GM18505 (cell line): ENCODE measurements around the gene TBC1D17.

Experiments
- ATAC-seq: cut with Tn5 transposase; IDR thresholded peaks from one replicate; pipeline ENCODE4 v1.9.1; 2021; ENCODE audit not compliant: unreplicated experiment
- POLR2A ChIP-seq: IDR thresholded peaks from 4 replicates; pipeline ENCODE4 v1.6.1; 2011; ENCODE audit warnings: borderline replicate concordance; ENCODE audit not compliant: insufficient read depth, insufficient read length; ENCODE audit errors: extremely low read depth

The TBC1D17 gene

DNA sequence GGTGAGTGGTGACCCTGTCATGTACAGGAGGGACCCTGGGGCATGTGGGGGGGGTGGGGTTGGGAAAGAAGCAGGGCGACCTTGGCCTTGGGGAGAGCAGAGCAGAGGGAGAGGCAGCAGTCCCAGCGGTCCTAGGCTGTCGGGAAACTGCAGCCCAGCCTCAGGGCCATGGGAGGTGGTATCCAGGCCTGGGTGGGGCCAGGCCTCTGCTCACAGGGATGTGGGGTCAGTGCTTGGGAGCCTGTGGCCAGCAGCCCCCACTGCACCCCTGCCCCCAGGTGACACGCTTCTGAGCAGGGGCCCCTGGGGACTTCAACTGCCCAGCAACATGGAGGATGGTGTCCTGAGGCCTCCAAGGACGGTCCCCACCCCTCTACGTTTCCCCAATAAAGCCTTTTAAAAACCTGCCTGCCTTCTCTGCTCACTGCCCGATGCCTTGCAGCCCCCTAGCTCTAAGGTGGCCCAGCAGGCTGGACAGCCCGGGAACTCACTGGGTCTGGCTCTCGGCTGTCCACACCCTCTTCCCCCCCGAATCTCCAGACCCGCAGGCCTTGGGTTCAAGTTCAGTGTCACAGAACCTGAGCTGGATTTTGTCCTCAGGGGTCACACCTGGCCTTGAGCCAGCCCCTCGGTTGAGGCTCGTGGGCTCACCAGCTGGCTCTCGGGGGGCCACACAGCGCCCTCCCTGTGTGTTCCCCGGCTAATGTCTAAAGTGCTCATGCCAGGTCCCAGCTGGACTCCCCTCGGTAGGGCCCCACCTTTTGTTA, 17.0 kb upstream of the TBC1D17 start:
- no peak for TF ChIP-seq POLR2A
- no peak for ATAC-seq

DNA sequence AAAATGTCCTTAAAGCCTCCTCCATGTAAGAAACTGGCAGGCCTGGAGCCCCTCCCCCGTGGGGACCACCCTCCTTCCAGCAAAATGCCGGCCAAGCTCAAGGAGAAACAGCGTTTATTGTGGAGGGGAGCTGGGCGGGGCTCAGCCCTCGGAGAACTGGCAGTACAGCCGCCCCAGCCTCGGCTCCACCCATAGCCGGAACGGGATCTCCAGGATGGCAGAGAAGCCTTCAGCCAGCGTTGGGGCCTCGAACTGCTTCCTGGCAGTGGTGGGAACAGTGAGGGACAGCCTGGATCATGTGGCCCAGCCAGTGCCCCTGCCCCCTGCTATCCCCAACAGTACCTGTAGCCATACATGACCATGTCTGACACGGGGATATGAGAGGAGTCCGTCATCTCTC, 16.4 kb upstream of the TBC1D17 start:
- ATAC-seq, result no peak
- no peak for TF ChIP-seq POLR2A

DNA sequence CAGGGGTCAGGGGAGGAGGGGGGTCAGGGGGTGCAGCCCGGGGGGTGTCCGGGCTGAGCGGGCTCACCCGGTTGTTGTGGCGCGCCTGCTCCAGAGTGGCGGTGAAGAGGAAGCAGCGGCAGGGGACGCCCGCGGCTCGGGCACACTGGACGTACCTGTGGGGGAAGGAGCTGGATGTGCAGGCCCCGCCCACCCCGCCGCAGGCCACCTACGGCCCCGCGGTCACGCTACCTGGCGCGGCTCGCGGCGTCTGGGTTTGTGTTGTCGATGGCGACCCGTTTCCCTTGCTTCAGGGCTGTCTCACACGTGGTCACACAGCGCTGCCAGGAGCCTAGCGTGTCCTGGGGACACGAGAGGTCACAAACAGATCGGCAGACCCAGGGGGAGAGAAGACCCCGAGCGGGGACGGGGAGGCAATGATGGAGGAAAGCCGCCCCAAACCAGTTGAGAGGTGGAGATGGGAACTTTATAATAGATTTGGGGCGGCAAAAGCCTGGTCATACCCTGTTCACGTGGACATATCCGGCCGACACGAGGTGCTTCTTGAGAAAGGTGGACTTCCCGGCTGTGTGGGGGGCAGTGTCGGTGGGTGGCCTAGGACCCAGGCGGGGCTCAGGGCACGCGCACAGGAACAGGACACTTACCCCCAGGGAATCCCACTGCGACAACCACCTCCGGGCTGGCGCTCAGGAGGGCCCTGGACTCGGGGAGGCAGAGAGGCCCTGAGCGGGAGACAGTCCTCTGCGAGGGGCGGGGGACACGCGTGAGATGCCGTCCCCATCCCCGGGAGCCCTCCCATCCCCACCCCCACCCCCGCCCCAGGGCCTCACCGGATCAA, 15.7 kb upstream of the TBC1D17 start:
- TF ChIP-seq POLR2A, result no peak
- ATAC-seq, result no peak

DNA sequence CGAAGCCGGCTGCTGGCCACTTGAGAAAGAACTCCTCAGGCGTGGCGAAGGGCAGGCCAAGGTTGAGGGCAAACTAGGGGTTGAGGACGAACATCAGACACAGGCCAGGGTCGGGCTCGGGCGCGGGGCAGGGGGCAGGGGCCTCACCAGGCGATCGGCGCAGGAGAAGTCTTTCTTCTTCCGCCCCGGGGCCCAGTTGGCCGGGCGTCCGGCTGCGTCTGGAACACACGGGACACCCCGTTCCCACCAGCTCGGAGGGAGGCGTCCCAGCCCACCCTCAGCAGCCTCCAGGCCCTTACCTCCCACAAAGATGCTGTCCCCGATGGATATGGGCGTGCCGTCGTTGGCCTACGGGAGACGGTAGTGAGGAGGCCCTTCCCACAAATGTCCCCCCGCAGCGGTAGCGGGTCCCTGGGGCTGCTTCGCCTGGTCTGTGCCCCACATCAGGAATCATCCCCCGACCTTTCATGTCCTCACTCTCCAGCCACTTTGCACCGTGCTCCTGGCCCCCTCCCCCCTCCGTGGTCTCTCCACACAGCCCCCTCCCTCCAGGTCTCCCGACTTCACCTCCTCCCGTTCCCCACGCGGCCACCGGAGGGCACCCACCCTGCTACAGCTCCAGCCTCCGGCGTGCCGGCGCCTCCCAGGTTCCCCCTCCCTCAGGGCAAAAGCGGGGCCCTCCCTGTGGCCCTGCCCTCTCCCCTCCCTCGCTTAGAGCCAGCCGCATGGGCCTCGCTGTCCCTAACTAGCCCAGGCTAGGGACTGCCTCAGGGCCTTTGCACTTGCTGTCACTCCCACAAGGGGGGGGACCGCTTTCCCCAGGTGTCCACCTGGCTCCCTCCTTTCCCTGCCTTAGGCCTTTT, 14.9 kb upstream of the TBC1D17 start:
- no peak for ATAC-seq
- no peak for TF ChIP-seq POLR2A

DNA sequence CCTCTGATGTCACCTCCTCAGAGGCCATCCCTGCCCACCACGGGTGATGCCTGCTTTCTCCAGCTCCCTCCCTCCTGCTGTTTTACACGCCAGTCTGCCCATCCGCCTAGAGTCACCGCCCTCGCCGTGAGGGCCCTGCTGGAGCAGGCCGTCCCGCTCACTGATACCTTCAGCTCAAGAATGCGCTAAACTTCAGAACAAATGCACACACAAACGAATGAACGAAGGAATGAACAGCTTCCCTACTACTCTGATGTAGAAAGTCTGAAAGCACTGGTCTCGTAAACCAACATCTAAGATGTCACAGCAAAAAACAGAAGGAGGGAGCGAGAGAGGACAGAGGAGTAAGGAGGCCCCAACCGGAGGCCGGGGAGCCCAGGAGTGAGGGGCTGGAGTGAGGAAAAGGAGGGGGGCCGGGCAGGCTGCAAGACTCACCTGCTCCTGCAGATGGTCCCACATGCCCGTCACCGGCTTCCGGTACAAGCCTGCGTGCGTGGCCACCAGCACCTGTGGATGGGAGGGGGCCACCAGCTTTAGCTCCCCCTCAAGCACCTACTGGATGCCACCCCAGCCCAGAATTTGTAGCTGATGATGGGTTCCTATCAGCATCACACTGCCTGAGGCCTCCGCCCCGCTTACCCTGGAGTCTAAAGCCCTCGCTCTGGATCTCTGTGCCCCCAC, 14.1 kb upstream of the TBC1D17 start:
- ATAC-seq, result no peak

DNA sequence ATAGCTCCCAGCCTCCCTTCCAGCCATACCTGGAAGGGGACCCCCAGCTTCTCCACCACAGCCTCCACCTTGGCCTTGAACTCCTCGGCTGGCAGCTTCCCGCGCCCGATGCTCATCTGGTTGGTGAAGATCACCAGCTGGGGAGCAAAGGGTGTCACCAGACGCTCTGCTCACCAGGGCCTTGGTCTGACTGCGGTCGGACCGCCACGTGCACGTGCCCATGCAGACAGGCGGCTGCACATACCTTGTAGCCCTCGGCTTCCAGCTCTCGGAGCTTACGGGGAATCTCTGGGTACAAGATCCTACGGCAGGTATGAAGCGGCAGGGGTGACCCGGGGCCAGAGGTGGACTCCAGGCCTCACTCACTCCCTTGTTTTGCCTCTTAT, 13.6 kb upstream of the TBC1D17 start:
- ATAC-seq, result no peak
- no peak for TF ChIP-seq POLR2A

More for the DNA sequence above, 14.1 kb upstream of the TBC1D17 start:
- no peak for TF ChIP-seq POLR2A

DNA sequence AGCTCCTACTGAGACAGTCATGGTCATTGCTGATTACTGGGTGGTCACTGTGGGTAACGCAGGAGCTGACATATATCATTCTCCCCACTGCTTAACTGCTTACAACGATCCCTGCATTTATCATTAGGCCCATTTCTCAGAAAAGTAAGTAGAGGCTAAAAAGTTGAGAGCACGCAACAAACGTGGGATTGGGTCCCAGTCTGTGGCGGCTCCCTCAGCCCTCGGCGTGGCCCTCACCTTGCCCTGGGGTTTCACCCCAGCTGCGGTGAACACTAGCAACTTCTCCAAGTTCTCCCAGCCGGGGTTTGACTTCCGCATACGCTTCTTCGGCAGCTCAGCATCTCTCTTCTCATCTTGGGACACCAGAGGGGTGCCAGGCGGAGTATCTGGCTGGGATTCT, 12.6 kb upstream of the TBC1D17 start:
- no peak for ATAC-seq
- TF ChIP-seq POLR2A, result no peak

DNA sequence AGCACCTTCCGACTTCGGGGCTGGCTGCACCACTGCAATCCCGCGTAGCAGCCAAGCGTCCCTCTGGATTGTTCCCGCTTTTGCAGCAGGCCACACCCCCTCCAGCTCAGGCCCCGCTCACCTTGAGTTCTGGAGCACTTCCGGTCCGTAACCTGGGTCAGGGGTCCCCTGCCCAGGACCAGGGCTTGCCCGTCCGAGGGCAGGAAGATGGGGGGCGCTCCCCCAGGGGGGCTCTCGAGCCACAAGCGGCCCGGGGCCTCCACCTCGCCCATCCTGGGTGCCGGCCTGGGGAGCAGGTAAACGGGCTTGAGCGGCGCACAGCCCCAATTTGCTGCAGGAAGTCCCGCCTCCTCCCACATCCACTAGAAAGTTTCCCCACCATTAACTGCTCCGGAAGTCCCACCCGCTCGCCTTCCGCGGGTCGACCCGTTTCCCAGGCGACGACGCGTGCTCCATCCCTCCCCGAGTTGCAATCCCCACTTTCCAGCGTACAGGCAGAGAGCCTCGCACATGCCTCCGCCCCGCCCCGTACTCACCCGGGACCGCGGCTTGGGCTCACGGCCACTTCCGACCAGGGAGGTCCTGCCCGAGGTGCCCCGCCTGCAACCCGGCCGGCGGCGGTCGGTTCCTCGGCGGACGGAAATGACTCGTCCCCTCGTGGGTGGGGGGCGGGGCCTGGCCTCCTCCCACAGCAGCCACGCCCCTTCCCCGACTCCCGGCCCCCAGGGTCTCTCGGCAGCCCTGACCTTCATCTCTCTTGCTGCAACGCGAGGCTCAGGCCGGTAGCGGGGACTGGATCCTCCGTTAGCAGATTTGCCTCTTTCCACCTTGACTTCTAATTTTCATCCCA, 10.3 kb upstream of the TBC1D17 start, which contains the start of gene PNKP:
Gene PNKP, minus strand, starts transcription at position 644 of the 850 bp plus-strand sequence. Its CDS starts 372 bp downstream, at position 272.
- peak; percentile 79 for TF ChIP-seq POLR2A

DNA sequence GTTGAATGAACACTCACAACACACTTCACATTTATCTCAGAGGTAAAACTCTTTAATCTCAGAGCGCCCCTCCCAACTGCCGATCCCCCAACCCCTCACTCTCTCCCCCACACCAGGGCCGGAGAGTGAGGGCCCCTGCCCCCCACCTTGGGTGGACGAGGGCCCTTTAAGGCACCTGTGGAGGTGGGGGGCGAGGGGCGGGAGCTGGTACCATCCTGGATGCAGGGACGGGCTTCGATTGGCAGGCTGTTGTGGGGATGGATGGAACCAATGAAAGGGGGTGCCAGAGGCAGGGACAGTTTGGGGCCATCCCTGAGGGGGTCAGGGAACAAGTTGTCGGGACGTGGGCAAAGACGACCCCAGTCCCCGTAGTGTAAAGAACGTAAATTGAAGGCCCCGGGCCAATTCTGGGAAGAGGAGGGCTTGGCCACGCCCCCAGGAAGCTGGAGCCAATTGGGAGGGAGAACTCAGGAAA, 8.5 kb upstream of the TBC1D17 start:
- no peak for TF ChIP-seq POLR2A
- ATAC-seq, result peak; percentile 6

More for the DNA sequence above, 10.3 kb upstream of the TBC1D17 start, which contains the start of gene PNKP:
- peak; percentile 43 for ATAC-seq

DNA sequence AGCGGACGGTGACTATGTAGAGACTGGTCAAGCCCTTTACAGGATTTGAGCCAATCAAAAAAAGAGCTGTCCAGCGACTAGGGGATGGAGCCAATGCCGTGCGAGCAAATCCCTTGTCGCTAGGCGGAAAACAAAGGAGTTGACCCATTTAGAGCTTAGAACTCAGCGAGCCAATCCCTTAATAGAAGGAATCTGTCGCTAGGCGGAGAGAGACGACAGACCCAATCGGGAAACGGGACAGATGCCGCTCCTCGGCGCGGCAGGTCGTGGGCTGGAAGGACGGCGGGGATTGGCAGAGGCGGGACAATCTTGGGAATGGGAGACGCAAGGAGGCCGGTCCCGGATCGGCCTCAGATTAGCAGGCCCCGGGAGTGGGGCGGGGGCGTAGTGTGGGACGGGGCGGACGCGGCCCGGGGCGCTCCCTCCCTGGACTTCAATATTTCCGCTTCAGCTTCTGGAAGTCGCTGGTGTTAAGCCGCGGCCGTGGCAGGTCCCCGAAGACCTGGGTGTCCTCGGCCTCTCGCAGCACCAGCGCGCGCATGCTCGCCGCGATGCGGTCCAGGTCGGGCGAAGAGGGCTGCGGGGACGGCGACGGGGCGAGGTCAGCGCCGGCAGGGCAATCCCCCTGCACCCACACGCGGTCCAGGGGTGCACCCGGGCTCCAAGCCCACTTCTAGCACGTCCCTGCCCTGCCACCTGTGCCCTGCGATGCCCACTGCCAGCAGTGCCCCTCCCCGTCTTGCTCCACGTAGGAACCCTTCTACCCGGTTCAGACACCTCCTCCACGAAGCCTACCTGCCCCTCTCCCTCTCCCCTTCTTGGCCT, 7.8 kb upstream of the TBC1D17 start:
- peak; percentile 63 for TF ChIP-seq POLR2A

More for the DNA sequence above, 7.8 kb upstream of the TBC1D17 start:
- ATAC-seq, result peak; percentile 50
